MM.1S (cell line): ENCODE measurements around the gene PLXNA2.
A peak's percentile ranks its signal among the peaks of the same experiment; 100 is the strongest.

ENCODE experiments used
- DNase-seq: peaks from one replicate; pipeline ENCODE4 v3.0.0-alpha.2; 2015
- H2AFZ ChIP-seq: fragments of 300-600 bp; sonication (generic); 2 replicates; pipeline ENCODE4 v1.6.0; 2016; ENCODE audit warnings: antibody characterized with exemption, low read length
- H3F3A ChIP-seq: fragments of 300-600 bp; sonication (generic); 2 replicates; pipeline ENCODE4 v1.6.1; 2016; ENCODE audit warnings: mild to moderate bottlenecking, antibody characterized with exemption, low read length, moderate library complexity, mixed read lengths; ENCODE audit not compliant: insufficient read depth
- H3K27ac ChIP-seq: fragments of 300-600 bp; sonication (generic); 2 replicates; pipeline ENCODE4 v1.5.1; 2016; ENCODE audit warnings: mild to moderate bottlenecking, low read length
- H3K27me3 ChIP-seq: fragments of 300-600 bp; sonication (generic); replicated peaks from 2 replicates; pipeline ENCODE4 v1.6.0; 2016; ENCODE audit warnings: low read length; ENCODE audit not compliant: insufficient read depth
- H3K36me3 ChIP-seq: fragments of 300-600 bp; sonication (generic); replicated peaks from 2 replicates; pipeline ENCODE4 v1.6.1; 2016; ENCODE audit warnings: mild to moderate bottlenecking, low read length, mixed read lengths; ENCODE audit not compliant: insufficient read depth
- H3K4me1 ChIP-seq: fragments of 300-600 bp; sonication (generic); 2 replicates; pipeline ENCODE4 v1.6.1; 2016; ENCODE audit warnings: low read length, mixed read lengths
- H3K4me2 ChIP-seq: fragments of 300-600 bp; sonication (generic); 2 replicates; pipeline ENCODE4 v1.6.0; 2016; ENCODE audit warnings: low read depth, low read length
- H3K4me3 ChIP-seq: fragments of 300-600 bp; sonication (generic); 2 replicates; pipeline ENCODE4 v1.5.1; 2016; ENCODE audit warnings: low read length, mixed read lengths
- H3K79me2 ChIP-seq: fragments of 300-600 bp; sonication (generic); 2 replicates; pipeline ENCODE4 v1.6.1; 2016; ENCODE audit warnings: mixed run types, low read length, mixed read lengths
- H3K9ac ChIP-seq: fragments of 300-600 bp; sonication (generic); 2 replicates; pipeline ENCODE4 v1.6.1; 2016; ENCODE audit warnings: low read length, mixed read lengths
- H3K9me2 ChIP-seq: fragments of 300-600 bp; sonication (generic); replicated peaks from 2 replicates; pipeline ENCODE4 v1.6.1; 2016; ENCODE audit warnings: mild to moderate bottlenecking, low read length, mixed read lengths; ENCODE audit not compliant: insufficient read depth
- H3K9me3 ChIP-seq: fragments of 300-600 bp; sonication (generic); replicated peaks from 2 replicates; pipeline ENCODE4 v1.6.1; 2016; ENCODE audit warnings: mild to moderate bottlenecking, low read length, mixed read lengths; ENCODE audit not compliant: insufficient read depth
- H4K20me1 ChIP-seq: fragments of 300-600 bp; sonication (generic); 2 replicates; pipeline ENCODE4 v1.6.1; 2016; ENCODE audit warnings: mild to moderate bottlenecking, low read length, moderate library complexity, mixed read lengths; ENCODE audit not compliant: insufficient read depth
- EZH2 ChIP-seq: fragments of 300-600 bp; sonication (generic); optimal IDR thresholded peaks from 2 replicates; pipeline ENCODE3; 2017; ENCODE audit warnings: low read depth, mild to moderate bottlenecking, antibody characterized with exemption, low read length, mixed read lengths
- EZH2phosphoT487 ChIP-seq: fragments of 300-600 bp; sonication (generic); IDR thresholded peaks from 2 replicates; pipeline ENCODE4 v1.6.1; 2018; ENCODE audit warnings: antibody characterized with exemption, low read length
- TF ChIP-seq, protein P1 (sequence below): fragments of 300-600 bp; sonication (generic); IDR thresholded peaks from 2 replicates; pipeline ENCODE4 v1.5.1; 2016; ENCODE audit warnings: antibody characterized with exemption, low read length, mixed read lengths

The PLXNA2 gene

DNA sequence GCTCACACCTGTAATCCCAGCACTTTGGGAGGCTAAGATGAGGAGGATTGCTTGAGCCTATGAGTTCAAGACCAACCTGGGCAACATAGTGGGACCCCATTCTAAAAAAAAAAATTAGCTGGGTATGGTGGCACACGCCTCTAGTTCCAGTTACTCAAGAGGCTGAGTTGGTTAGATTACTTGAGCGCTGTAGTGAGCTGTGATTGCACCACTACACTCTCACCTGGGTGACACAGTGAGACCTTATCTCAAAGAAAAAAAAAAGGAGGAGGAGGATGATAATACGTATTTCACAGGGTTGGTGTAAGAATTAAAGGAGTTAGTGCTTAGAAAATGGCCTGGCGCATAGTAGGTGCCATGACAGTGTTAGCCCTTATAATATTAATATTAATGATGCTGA, 144.1 kb downstream of the PLXNA2 start:
- Histone ChIP-seq H3K4me3 (no peak overlapping the region), H2AFZ (no peak overlapping the region)
- no peak for DNase-seq

DNA sequence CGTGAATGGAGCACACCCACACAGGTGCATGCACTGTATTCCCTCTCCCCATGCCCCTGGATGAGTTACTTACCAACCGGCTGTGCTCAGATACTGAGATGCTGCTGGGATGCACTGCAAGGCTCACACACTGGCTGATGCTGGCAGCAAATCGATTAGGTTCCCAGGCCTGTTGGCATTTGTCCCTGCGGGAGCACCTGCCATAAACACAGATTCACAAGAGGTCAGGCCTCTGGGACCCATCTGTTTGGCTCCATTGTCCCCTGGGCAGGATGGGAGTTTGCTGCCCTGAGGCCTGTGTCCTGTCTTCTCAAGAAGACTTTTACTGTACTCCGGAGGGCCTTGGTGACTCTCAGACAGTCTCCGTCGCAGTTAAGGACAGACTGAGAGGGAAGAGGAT, 145.4 kb downstream of the PLXNA2 start:
- no peak overlapping the region for H3K4me3 ChIP-seq
- no peaks in the 10 kb centered on the region for H3K79me2 ChIP-seq
- no peaks in the 10 kb centered on the region for H3K9me3 ChIP-seq

More for the DNA sequence above, 144.1 kb downstream of the PLXNA2 start:
- Histone ChIP-seq H3K27ac (no peak overlapping the region), H3K9me3 (no peaks in the 10 kb centered on the region), H4K20me1 (no peaks in the 10 kb centered on the region), H3K4me1 (no peaks in the 10 kb centered on the region), H3K36me3 (no peaks in the 10 kb centered on the region), H3F3A (no peaks in the 10 kb centered on the region), H3K27me3 (no peaks in the 10 kb centered on the region), H3K4me2 (no peak overlapping the region), H3K79me2 (no peaks in the 10 kb centered on the region), H3K9me2 (no peaks in the 10 kb centered on the region), H3K9ac (no peak overlapping the region)
- TF ChIP-seq, protein P1, sequence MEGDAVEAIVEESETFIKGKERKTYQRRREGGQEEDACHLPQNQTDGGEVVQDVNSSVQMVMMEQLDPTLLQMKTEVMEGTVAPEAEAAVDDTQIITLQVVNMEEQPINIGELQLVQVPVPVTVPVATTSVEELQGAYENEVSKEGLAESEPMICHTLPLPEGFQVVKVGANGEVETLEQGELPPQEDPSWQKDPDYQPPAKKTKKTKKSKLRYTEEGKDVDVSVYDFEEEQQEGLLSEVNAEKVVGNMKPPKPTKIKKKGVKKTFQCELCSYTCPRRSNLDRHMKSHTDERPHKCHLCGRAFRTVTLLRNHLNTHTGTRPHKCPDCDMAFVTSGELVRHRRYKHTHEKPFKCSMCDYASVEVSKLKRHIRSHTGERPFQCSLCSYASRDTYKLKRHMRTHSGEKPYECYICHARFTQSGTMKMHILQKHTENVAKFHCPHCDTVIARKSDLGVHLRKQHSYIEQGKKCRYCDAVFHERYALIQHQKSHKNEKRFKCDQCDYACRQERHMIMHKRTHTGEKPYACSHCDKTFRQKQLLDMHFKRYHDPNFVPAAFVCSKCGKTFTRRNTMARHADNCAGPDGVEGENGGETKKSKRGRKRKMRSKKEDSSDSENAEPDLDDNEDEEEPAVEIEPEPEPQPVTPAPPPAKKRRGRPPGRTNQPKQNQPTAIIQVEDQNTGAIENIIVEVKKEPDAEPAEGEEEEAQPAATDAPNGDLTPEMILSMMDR, result no peak
- TF ChIP-seq EZH2phosphoT487 (no peak), EZH2 (no peak)

DNA sequence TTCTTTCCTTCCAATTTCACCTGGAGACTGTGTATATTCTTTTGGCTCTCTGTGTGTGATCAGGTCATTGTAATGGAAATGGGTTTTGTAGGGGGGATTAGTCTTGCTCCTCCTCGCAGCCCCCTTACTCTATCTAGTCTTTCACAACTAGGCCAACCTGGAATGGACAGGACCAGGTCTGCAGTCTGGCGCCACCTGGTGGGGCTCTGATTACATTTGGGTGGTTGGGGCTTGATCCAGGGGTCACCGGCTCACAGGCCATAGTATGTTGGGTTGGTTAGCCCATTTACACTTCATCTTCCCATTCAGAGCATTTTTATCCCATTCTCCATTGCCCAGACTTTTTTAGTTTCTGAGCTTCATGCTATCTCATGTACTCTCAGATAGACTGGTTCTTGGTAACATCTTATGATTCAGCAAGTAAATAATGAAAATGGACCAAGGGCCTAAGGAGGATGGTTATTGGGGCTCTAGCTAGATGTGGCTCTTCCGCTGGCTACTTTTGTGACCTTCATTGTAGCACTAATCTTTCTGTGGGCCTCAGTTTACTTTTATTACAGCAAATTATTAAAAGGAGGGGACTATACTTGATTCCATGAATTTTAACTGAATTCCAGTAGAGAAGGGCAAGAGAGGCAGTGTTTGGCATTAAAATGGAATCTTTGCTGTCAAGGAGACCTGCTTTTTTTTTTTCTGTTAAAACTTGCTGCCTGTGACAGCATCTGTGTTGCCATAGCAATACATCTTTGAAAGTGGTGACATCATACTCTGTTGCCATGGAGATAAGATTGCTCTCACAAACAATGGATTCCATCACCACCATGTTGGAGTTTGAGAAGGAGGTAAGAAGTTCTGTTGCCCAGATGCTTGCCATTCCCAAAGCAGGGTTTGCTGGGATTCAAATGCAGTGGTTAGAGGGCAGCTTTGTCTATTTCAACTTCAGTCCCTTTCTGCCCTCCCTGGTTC, 150.1 kb downstream of the PLXNA2 start:
- Histone ChIP-seq H3K27me3 (no peaks in the 10 kb centered on the region), H3K79me2 (no peaks in the 10 kb centered on the region), H3K9me3 (no peaks in the 10 kb centered on the region), H2AFZ (no peak overlapping the region), H3K36me3 (no peaks in the 10 kb centered on the region), H3F3A (no peaks in the 10 kb centered on the region), H3K4me2 (no peak overlapping the region), H3K9ac (no peak overlapping the region), H3K4me1 (no peaks in the 10 kb centered on the region), H3K27ac (no peak overlapping the region), H3K4me3 (no peak overlapping the region), H4K20me1 (no peaks in the 10 kb centered on the region), H3K9me2 (no peaks in the 10 kb centered on the region)
- no peak for TF ChIP-seq EZH2
- TF ChIP-seq, protein P1, result peak; percentile 98
- peak; percentile 62 for DNase-seq

More for the DNA sequence above, 145.4 kb downstream of the PLXNA2 start:
- no peak for DNase-seq
- Histone ChIP-seq H3K4me1 (no peaks in the 10 kb centered on the region), H3K27me3 (no peaks in the 10 kb centered on the region), H3K9me2 (no peaks in the 10 kb centered on the region), H3K27ac (no peak overlapping the region), H3K4me2 (no peak overlapping the region), H3K9ac (no peak overlapping the region), H4K20me1 (no peaks in the 10 kb centered on the region), H2AFZ (no peak overlapping the region), H3F3A (no peaks in the 10 kb centered on the region), H3K36me3 (no peaks in the 10 kb centered on the region)
- TF ChIP-seq, protein P1, result no peak
- TF ChIP-seq EZH2phosphoT487, result no peak
- no peak for TF ChIP-seq EZH2
